IPS DF 6.9 (cell line): ENCODE results near the gene MLC1.

Experiments used
- DNase-seq: peaks from one replicate; pipeline ENCODE4 v3.0.0-alpha.2; 2013; ENCODE audit warnings: low read depth, low spot score
- H3K27ac ChIP-seq: one replicate; pipeline ENCODE4 v1.5.1; 2013; ENCODE audit warnings: low read length, control low read depth
- H3K27me3 ChIP-seq: 2 replicates; pipeline ENCODE4 v1.6.1; 2013; ENCODE audit warnings: mild to moderate bottlenecking, low read length; ENCODE audit not compliant: control insufficient read depth, insufficient read depth
- H3K36me3 ChIP-seq: 2 replicates; pipeline ENCODE4 v1.6.1; 2013; ENCODE audit warnings: low read length; ENCODE audit not compliant: control insufficient read depth, insufficient read depth
- H3K4me1 ChIP-seq: 2 replicates; pipeline ENCODE4 v1.6.1; 2013; ENCODE audit warnings: low read length; ENCODE audit not compliant: control insufficient read depth, insufficient read depth
- H3K4me3 ChIP-seq: 2 replicates; pipeline ENCODE4 v1.5.1; 2013; ENCODE audit warnings: mild to moderate bottlenecking, low read length
- H3K9me3 ChIP-seq: 2 replicates; pipeline ENCODE4 v1.6.1; 2013; ENCODE audit warnings: low read length, inconsistent platforms; ENCODE audit not compliant: control insufficient read depth, insufficient read depth
- WGBS: extraction: QIAGEN DNeasy Blood & Tissue Kit; methylation state at CpG from one replicate; pipeline ENCODE4 v1.1.7; 2013; ENCODE audit warnings: mixed read lengths, missing lambda C conversion rate; ENCODE audit not compliant: insufficient read length, insufficient coverage; 5-methylcytosine and 5-hydroxymethylcytosine counted together

MLC1 gene

GRCh38 chr22:50086526-50086925, 1.3 kb upstream of the MLC1 start:
- H3K4me1 ChIP-seq = peaks cover 1% of the 10 kb centered on the region; the same call in 1 of the 2 replicates
- no peak overlapping the region for H3K27ac ChIP-seq
- no peaks in the 10 kb centered on the region for H3K36me3 ChIP-seq
- no peak overlapping the region for H3K4me3 ChIP-seq
- DNase-seq = no peak
- no CpG with 5 or more reads among the region's 5 CpGs for whole genome bisulfite sequencing
- H3K9me3 ChIP-seq = no peaks in the 10 kb centered on the region
- no peaks in the 10 kb centered on the region for H3K27me3 ChIP-seq

DNA sequence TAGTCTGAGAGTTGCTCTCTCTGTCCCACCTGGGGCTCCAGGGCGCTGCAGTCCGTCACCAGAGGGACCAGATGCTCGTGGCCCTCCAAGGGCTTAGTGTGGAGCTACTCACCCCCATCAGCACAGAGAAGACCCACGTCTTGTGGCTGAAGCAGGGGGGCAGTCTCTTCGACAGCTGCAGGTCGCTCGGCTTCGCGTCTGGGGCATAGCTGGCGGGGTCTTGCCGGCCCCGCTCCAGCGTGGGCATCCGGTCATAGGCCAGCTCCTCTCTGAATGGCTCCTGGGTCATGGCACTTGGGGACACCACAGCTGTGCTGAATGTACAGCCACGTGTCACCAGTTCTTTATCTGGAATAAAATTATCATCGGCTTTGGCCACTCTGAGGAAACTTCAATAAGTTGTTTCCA, 608 bp downstream of the MLC1 start:
- Histone ChIP-seq H3K4me3 (no peak overlapping the region), H3K27me3 (no peaks in the 10 kb centered on the region), H3K36me3 (no peaks in the 10 kb centered on the region), H3K4me1 (peaks cover 3% of the 10 kb centered on the region; the same call in 1 of the 2 replicates), H3K27ac (no peak overlapping the region), H3K9me3 (no peaks in the 10 kb centered on the region)
- no peak for DNase-seq
- no CpG with 5 or more reads among the region's 16 CpGs for WGBS

- WGBS = no CpG with 5 or more reads among the region's 10 CpGs
- no peaks in the 10 kb centered on the region for H3K36me3 ChIP-seq
- no peak overlapping the region for H3K4me3 ChIP-seq
- H3K4me1 ChIP-seq = peaks cover 3% of the 10 kb centered on the region; the same call in 1 of the 2 replicates
- H3K27me3 ChIP-seq = no peaks in the 10 kb centered on the region
- H3K9me3 ChIP-seq = no peaks in the 10 kb centered on the region
- DNase-seq = no peak
- no peak overlapping the region for H3K27ac ChIP-seq
Measured at GRCh38 chr22:50084080-50084477, 1.1 kb downstream of the MLC1 start.

DNA sequence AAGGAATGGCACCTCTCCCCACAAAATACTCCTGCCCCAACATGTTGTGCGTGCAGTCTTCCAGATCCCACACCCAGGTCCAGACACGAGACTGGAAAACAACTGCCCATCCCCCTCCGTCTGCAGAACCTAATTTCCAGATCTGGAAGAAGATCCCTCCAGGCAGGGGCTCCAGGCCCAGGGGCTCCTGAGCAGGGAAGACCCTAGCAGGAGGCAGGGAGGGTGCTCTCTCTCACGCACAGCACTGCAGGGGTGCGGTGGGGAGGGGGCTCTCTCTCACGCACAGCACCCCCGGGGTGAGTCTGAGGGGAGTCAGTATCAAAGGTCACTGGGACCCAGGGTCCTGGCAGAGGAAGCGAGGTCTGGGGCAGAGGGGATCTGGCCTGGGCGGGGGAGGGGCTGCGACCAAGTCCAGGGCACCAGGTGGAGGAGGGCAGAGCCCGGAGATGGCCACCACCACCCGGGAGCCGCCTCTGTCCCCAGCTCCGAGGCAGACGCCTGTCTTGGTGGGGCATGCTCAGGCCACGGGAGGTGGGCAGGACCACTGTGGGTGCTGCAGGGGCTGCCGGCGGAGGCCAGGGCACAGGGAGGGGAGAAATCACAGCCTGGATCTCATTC, 1.7 kb downstream of the MLC1 start:
- Histone ChIP-seq H3K27me3 (no peaks in the 10 kb centered on the region), H3K27ac (no peak overlapping the region), H3K4me3 (no peak overlapping the region), H3K9me3 (no peaks in the 10 kb centered on the region), H3K4me1 (peaks cover 3% of the 10 kb centered on the region; the same call in 1 of the 2 replicates), H3K36me3 (no peaks in the 10 kb centered on the region)
- WGBS = no CpG with 5 or more reads among the region's 18 CpGs
- no peak for DNase-seq

- Histone ChIP-seq H3K4me1 (peaks cover 3% of the 10 kb centered on the region; the same call in 1 of the 2 replicates), H3K27me3 (no peaks in the 10 kb centered on the region), H3K4me3 (no peak overlapping the region), H3K36me3 (no peaks in the 10 kb centered on the region), H3K27ac (no peak overlapping the region), H3K9me3 (no peaks in the 10 kb centered on the region)
- no peak for DNase-seq
- no CpG with 5 or more reads among the region's 21 CpGs for WGBS
Measured at GRCh38 chr22:50082961-50083461, 2.2 kb downstream of the MLC1 start.

GRCh38 chr22:50082197-50082715, 3.0 kb downstream of the MLC1 start:
- H3K36me3 ChIP-seq = no peaks in the 10 kb centered on the region
- no peaks in the 10 kb centered on the region for H3K9me3 ChIP-seq
- H3K4me3 ChIP-seq = no peak overlapping the region
- no peaks in the 10 kb centered on the region for H3K27me3 ChIP-seq
- H3K4me1 ChIP-seq = peaks cover 3% of the 10 kb centered on the region; the same call in 1 of the 2 replicates
- DNase-seq = no peak
- no peak overlapping the region for H3K27ac ChIP-seq
- WGBS = no CpG with 5 or more reads among the region's 18 CpGs

GRCh38 chr22:50081426-50082196, 3.6 kb downstream of the MLC1 start:
- H3K9me3 ChIP-seq = no peaks in the 10 kb centered on the region
- no CpG with 5 or more reads among the region's 27 CpGs for WGBS
- H3K36me3 ChIP-seq = no peaks in the 10 kb centered on the region
- H3K4me3 ChIP-seq = no peak overlapping the region
- DNase-seq = no peak
- H3K27ac ChIP-seq = no peak overlapping the region
- H3K27me3 ChIP-seq = no peaks in the 10 kb centered on the region
- peaks cover 3% of the 10 kb centered on the region; the same call in 1 of the 2 replicates for H3K4me1 ChIP-seq

DNA sequence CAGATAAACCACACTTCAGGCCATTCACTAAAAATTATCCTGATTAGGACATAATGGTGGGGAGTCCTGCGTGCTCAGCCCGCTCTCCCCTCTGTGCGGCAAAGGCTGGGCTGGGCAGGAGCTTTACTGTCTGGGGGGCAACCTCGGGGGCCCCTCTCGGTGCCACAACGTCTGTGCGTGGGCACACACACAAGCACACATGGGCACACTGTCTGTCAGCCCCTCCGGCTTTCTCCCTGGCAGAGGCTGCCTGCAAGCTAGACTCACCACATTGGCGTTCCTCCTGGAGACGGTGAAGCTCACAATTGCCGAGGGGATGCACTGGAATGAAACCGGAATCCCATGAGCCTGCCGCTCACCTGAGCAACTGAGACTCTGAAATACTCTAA, 5.2 kb downstream of the MLC1 start:
- Histone ChIP-seq H3K4me1 (peaks cover 3% of the 10 kb centered on the region; the same call in 1 of the 2 replicates), H3K27me3 (no peaks in the 10 kb centered on the region), H3K4me3 (no peak overlapping the region), H3K27ac (no peak overlapping the region), H3K36me3 (no peaks in the 10 kb centered on the region), H3K9me3 (no peaks in the 10 kb centered on the region)
- DNase-seq = no peak
- whole genome bisulfite sequencing = no CpG with 5 or more reads among the region's 13 CpGs

DNA sequence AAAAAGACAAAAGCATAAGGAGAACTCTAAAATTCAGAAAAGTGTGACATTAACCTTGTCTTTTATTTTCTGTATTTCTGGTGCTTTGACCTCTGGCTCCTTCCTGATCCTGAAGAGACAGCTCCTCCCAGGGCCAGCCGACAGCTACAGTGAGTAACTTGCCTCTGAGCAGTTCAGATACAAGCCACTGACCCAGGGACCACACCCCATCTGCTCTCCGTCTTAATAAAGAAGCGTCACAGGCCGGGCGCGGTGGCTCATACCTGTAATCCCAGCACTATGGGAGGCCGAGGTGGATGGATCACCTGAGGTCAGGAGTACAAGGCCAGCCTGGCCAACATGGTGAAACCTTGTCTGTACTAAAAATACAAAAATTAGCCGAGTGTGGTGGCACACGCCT, 6.5 kb downstream of the MLC1 start:
- Histone ChIP-seq H3K36me3 (no peaks in the 10 kb centered on the region), H3K27me3 (no peaks in the 10 kb centered on the region), H3K4me1 (peaks cover 3% of the 10 kb centered on the region; the same call in 1 of the 2 replicates), H3K4me3 (no peak overlapping the region), H3K9me3 (no peaks in the 10 kb centered on the region), H3K27ac (no peak overlapping the region)
- no CpG with 5 or more reads among the region's 9 CpGs for WGBS
- DNase-seq = no peak

DNA sequence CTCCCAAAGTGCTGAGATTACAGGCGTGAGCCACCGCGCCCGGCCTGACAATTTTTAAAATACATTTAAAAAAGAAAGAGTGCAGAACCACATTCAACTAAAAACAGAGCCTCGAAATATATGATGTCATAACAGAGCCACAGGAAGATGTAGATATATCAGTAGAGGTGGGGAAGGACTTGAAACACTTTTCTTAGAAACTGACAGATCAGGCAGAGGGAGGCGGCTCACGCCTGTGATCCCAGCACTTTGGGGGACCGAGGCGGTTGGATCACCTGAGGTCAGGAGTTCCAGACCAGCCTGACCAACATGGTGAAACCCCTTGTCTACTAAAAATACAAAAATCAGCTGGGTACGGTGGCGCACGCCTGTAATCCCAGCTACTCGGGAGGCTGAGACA, 7.0 kb downstream of the MLC1 start:
- DNase-seq = no peak
- Histone ChIP-seq H3K4me3 (no peak overlapping the region), H3K4me1 (peaks cover 1% of the 10 kb centered on the region; the same call in 1 of the 2 replicates), H3K27ac (no peak overlapping the region), H3K36me3 (no peaks in the 10 kb centered on the region), H3K9me3 (no peaks in the 10 kb centered on the region), H3K27me3 (no peaks in the 10 kb centered on the region)
- no CpG with 5 or more reads among the region's 13 CpGs for WGBS
